Thymus (tissue), 11 donors: ENCODE results near the gene ANO10. TPM values are rescaled to one million over a fixed set of nuclear protein-coding genes. Genes with fewer than 3 reads are reported as not detected.
"Not testable (repeated sequence)": the region's sequence is repeated elsewhere in the genome, so short reads cannot be mapped to it uniquely, and the experiment has no call there.

Experiments used
- DNase-seq, 9 donors: peaks; one replicate each; pipeline ENCODE4 v3.0.0-alpha.2; 2013; ENCODE audit warnings: low spot score in 9 of 9, low read depth in 6 of 9, missing footprints in 1 of 9
- H3K27ac ChIP-seq, 2 donors: one replicate each; pipeline ENCODE4 v1.5.1; 2013; ENCODE audit warnings: control low read depth in 1 of 2, low read depth in 1 of 2, low read length in 1 of 2, mild to moderate bottlenecking in 1 of 2, moderate library complexity in 1 of 2
- H3K27me3 ChIP-seq, 2 donors: one replicate each; pipeline ENCODE4 v1.5.1; 2013; ENCODE audit warnings: low read length in 1 of 2; ENCODE audit not compliant: control insufficient read depth in 2 of 2, insufficient read depth in 1 of 2
- H3K36me3 ChIP-seq, 2 donors: one replicate each; pipeline ENCODE4 v1.5.1; 2013; ENCODE audit warnings: low read length in 1 of 2, mild to moderate bottlenecking in 1 of 2, moderate library complexity in 1 of 2; ENCODE audit not compliant: control insufficient read depth in 2 of 2, insufficient read depth in 2 of 2
- H3K4me1 ChIP-seq, 2 donors: one replicate each; pipeline ENCODE4 v1.5.1; 2013; ENCODE audit warnings: low read length in 2 of 2; ENCODE audit not compliant: control insufficient read depth in 2 of 2, insufficient read depth in 2 of 2
- H3K4me3 ChIP-seq, 2 donors: one replicate each; pipeline ENCODE4 v1.5.1; 2013; ENCODE audit warnings: low read length in 2 of 2, control low read depth in 1 of 2, mild to moderate bottlenecking in 1 of 2
- H3K9me3 ChIP-seq, 2 donors: one replicate each; pipeline ENCODE4 v1.5.1; 2013; ENCODE audit warnings: low read length in 1 of 2, mild to moderate bottlenecking in 1 of 2; ENCODE audit not compliant: control insufficient read depth in 2 of 2, insufficient read depth in 1 of 2
- WGBS: extraction: QIAGEN DNeasy Blood & Tissue Kit; methylation state at CpG from one replicate; pipeline ENCODE4 v1.1.7; 2013; 5-methylcytosine and 5-hydroxymethylcytosine counted together
- polyA plus RNA-seq: library from polyadenylated mRNA; stranded (reverse); fragments of 200-250 nt; gene quantifications from one replicate; pipeline ENCODE4 v1.2.3, GENCODE V29; 2013
- total RNA-seq: library from RNA; stranded (reverse); fragments of 120-200 nt; gene quantifications from one replicate; pipeline ENCODE4 v1.2.4, GENCODE V29; 2013
- donor health status: healthy.

ANO10 gene
- total and polyA plus RNA-seq, 2 donors: 5.2 to 8.7 TPM

DNA sequence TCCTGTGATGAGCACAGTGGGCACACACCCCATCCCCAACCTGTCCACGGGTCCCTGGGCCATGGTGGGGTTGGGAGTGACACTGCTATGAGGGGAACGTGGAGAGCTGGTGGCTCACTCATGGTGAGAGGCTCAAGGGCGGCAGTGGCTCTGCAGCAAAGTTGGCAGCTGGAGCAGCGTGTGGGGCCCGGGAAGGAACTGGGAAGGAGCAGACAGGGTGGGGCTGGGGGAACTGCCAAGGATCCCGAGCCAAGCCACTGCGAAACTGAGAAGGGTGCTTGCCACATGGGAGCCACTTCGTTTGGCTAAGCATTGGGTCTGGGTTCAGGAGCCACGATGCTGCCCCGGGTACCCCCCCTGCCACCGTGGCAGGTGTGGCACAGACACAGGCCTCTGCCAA lies 255.3 kb downstream of the ANO10 start:
- Histone ChIP-seq H3K27me3 (no peaks in the 10 kb centered on the region), H3K4me3 (no peak overlapping the region), H3K4me1 (peaks cover under 1 to 4% of the 10 kb centered on the region in 2 donors), H3K36me3 (no peaks in the 10 kb centered on the region), H3K9me3 (no peaks in the 10 kb centered on the region), H3K27ac (peak overlapping the region in 1 of 2 donors; percentile 33)
- 95% methylated on average over 11 of the region's 11 CpGs for WGBS
- no peak for DNase-seq

- Histone ChIP-seq H3K27me3 (no peaks in the 10 kb centered on the region), H3K4me3 (no peak overlapping the region), H3K27ac (no peak overlapping the region), H3K9me3 (no peaks in the 10 kb centered on the region), H3K36me3 (no peaks in the 10 kb centered on the region), H3K4me1 (no peaks in the 10 kb centered on the region)
- no peak for DNase-seq
- WGBS: 98% methylated on average over 12 of the region's 12 CpGs
These were observed 256.1 kb downstream of the ANO10 start for GRCh38 chr3:43365601-43366305.

GRCh38 chr3:43364926-43365325 lies 256.9 kb downstream of the ANO10 start:
- Histone ChIP-seq H3K9me3 (no peaks in the 10 kb centered on the region), H3K27ac (no peak overlapping the region), H3K4me1 (no peaks in the 10 kb centered on the region), H3K36me3 (no peaks in the 10 kb centered on the region), H3K27me3 (no peaks in the 10 kb centered on the region), H3K4me3 (no peak overlapping the region)
- 98% methylated on average over 14 of the region's 14 CpGs for WGBS
- DNase-seq: no peak

DNA sequence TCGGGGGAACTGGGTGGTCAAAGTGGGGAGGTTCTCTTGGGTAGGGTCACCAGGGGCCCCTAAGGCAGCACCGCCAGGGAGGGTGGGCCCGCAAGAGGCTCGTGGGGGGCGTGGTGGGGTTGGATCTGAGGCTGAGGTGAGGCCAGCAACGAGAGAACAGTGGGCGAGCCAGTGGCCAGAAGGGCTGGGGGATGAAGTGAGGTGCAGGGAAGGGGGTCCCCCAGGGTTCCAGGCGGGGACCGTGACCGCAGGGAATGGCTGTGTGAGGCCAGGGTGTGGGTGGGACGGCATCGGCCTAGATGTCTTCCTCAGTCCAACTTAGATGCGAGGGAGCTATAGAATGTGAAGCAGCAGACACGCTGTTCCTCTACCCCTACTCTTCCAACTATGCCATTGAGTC lies 257.3 kb downstream of the ANO10 start:
- no peaks in the 10 kb centered on the region for H3K9me3 ChIP-seq
- H3K4me3 ChIP-seq: no peak overlapping the region
- no peaks in the 10 kb centered on the region for H3K36me3 ChIP-seq
- H3K4me1 ChIP-seq: peaks cover 0 to 1% of the 10 kb centered on the region in 2 donors
- over 99% methylated on average over 14 of the region's 14 CpGs for WGBS
- no peaks in the 10 kb centered on the region for H3K27me3 ChIP-seq
- no peak overlapping the region for H3K27ac ChIP-seq
- no peak for DNase-seq

GRCh38 chr3:43363621-43364266 lies 258.1 kb downstream of the ANO10 start:
- no peak for DNase-seq
- Histone ChIP-seq H3K9me3 (no peaks in the 10 kb centered on the region), H3K27me3 (no peaks in the 10 kb centered on the region), H3K36me3 (no peaks in the 10 kb centered on the region), H3K4me3 (no peak overlapping the region), H3K27ac (no peak overlapping the region), H3K4me1 (peaks cover 3 to 9% of the 10 kb centered on the region in 2 donors)
- 98% methylated on average over 26 of the region's 26 CpGs for WGBS

DNA sequence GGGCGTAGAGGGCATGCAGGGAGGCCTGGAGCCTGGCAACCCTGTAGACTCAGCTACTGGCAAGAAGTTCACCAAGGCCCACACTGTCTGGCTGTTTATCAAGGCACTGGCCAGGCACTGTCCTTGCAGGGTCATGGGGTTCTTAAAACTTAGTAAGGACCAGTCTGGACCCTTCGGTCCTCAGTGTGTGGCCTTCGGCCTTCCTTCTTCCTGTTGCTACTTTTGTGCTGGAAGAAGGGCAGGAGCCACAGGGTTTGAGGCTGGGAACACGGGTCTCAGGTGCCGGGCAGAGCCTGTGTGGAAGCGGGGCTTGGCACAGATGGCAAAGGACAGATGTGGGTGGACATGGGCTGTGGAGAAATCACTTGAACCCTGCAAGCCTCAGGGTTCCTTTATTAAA lies 258.9 kb downstream of the ANO10 start:
- H3K9me3 ChIP-seq: no peaks in the 10 kb centered on the region
- H3K4me3 ChIP-seq: no peak overlapping the region
- no peak overlapping the region for H3K27ac ChIP-seq
- 97% methylated on average over 6 of the region's 6 CpGs for WGBS
- DNase-seq: no peak
- no peaks in the 10 kb centered on the region for H3K27me3 ChIP-seq
- no peaks in the 10 kb centered on the region for H3K36me3 ChIP-seq
- H3K4me1 ChIP-seq: peaks cover 3 to 9% of the 10 kb centered on the region in 2 donors

DNA sequence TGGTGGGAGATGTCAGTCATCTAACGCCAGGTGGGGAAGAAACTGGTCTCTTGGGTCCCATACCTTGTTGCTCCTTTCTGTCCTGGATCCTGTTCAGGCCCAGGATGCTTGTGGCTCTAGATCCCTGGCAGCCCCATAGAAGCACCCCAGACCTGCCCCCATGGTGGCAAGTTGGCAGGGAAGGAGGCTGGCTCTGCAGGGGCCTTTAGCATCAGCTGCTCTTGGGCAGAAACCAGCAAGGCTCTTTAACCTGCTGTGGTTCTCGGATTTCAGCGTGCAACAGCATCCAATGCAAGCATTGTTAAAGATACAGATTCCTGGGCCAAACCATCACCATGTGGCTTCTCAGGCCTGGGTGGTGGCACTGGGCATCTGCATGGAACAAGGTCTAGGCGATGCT lies 259.6 kb downstream of the ANO10 start:
- 98% methylated on average over 4 of the region's 4 CpGs for WGBS
- no peak overlapping the region for H3K4me3 ChIP-seq

GRCh38 chr3:43361077-43361476 lies 260.7 kb downstream of the ANO10 start:
- H3K9me3 ChIP-seq: peaks cover 0 to 5% of the 10 kb centered on the region in 2 donors
- no peak overlapping the region for H3K4me3 ChIP-seq
- DNase-seq: no peak
- no peak overlapping the region for H3K27ac ChIP-seq
- H3K4me1 ChIP-seq: peaks cover 3 to 9% of the 10 kb centered on the region in 2 donors
- no peaks in the 10 kb centered on the region for H3K27me3 ChIP-seq
- H3K36me3 ChIP-seq: no peaks in the 10 kb centered on the region
- WGBS: 98% methylated on average over 5 of the region's 5 CpGs

More for the DNA sequence above, 259.6 kb downstream of the ANO10 start:
- H3K4me1 ChIP-seq: peaks cover 3 to 9% of the 10 kb centered on the region in 2 donors
- no peaks in the 10 kb centered on the region for H3K36me3 ChIP-seq
- no peaks in the 10 kb centered on the region for H3K9me3 ChIP-seq
- H3K27me3 ChIP-seq: no peaks in the 10 kb centered on the region
- no peak for DNase-seq
- no peak overlapping the region for H3K27ac ChIP-seq

- 100% methylated on average over 2 of the region's 2 CpGs for WGBS
- Histone ChIP-seq H3K36me3 (peaks cover 10 to 24% of the 10 kb centered on the region in 2 donors), H3K9me3 (peaks cover 5 to 21% of the 10 kb centered on the region in 2 donors)
- DNase-seq, H3K4me1 ChIP-seq, H3K27me3 ChIP-seq, H3K4me3 ChIP-seq, H3K27ac ChIP-seq: not testable (repeated sequence)
These were observed 265.8 kb downstream of the ANO10 start for GRCh38 chr3:43356033-43356432.
